GM21576 (cell line): ENCODE measurements around the gene FOXA3.
A peak's percentile ranks its signal among the peaks of the same experiment; 100 is the strongest.

Experiments used
- ATAC-seq: cut with Tn5 transposase; IDR thresholded peaks from one replicate; pipeline ENCODE4 v1.9.1; 2021; ENCODE audit warnings: mild to moderate bottlenecking, moderate library complexity; ENCODE audit not compliant: unreplicated experiment

FOXA3 gene

DNA sequence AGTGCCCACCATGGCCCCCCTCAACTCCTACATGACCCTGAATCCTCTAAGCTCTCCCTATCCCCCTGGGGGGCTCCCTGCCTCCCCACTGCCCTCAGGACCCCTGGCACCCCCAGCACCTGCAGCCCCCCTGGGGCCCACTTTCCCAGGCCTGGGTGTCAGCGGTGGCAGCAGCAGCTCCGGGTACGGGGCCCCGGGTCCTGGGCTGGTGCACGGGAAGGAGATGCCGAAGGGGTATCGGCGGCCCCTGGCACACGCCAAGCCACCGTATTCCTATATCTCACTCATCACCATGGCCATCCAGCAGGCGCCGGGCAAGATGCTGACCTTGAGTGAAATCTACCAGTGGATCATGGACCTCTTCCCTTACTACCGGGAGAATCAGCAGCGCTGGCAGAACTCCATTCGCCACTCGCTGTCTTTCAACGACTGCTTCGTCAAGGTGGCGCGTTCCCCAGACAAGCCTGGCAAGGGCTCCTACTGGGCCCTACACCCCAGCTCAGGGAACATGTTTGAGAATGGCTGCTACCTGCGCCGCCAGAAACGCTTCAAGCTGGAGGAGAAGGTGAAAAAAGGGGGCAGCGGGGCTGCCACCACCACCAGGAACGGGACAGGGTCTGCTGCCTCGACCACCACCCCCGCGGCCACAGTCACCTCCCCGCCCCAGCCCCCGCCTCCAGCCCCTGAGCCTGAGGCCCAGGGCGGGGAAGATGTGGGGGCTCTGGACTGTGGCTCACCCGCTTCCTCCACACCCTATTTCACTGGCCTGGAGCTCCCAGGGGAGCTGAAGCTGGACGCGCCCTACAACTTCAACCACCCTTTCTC, 8.2 kb downstream of the FOXA3 start:
- ATAC-seq = no peak

GRCh38 chr19:45873219-45873772, 9.2 kb downstream of the FOXA3 start:
- ATAC-seq = no peak

DNA sequence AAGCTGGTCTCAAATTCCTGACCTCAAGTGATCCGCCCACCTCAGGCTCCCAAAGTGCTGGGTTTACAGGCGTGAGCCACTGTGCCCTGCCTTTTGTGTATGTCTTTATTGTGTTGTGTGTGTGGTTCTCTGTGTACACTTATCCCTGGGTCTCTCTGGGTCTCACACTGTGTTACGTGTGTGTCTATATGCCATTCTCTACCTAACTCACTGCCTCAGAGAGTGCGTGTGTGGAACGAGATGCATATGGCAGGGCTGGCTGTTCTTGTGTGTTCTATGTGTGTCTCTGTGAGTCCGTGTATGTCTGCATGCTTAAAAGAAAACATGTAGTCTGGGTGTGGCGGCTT, 10.5 kb downstream of the FOXA3 start:
- ATAC-seq = no peak

- ATAC-seq = no peak
Measured at GRCh38 chr19:45876161-45876410, 12.0 kb downstream of the FOXA3 start.

GRCh38 chr19:45876411-45877197, 12.5 kb downstream of the FOXA3 start:
- no peak for ATAC-seq

DNA sequence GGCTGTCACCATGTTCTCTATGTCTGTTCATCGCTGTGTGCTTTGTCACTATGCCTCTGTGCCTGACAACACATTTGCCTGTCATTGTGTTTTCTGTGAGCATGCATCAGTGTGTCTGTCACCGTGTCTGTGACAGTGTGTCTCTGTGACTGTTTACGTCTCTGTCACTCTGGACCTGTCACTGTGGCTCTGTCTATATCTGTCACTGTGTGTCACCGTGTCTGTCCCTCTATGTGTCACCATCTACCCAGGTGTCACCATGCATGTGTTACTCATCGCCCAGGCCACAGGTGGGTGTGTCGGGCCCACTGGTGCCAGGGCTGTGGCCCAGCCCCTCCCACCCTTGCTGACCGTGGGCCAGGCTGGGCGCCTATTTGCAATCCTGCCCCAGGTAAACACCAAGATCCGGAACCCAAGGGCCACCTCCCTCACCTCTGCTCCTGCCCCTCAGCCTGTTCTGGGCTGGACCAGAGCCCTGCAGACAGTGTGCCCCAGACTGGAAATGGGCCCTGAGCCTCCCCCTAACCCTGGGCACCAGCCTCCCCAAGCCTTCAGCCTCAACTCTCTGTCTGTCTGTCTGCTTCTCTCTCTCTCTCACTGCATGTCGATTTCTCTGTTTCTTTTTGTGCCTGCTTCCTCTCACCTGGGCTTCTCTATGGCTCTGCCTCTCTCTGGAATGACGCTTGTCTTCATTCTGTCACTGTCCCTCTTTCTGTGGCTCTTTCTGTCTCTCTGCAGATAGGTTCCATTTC, 14.1 kb downstream of the FOXA3 start:
- ATAC-seq = no peak

DNA sequence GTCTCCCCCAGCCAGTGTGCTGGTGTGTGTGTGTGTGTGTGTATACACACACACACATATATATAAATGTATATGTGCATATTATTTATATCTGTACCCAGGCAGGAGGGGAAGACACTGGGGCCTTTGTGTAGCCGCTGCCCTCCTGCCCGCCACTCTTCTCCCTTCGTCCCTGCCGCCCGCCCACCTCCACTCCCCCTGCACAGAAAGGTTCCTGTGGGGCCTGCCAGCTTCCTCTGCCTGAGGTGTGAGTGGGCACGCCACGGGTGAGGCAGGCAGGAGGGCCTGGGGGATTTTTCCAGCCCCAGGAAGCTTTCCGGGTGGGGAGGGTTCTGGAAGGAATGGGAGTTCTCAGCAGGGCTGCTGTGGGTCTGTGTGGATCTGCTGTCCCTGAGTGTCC, 14.9 kb downstream of the FOXA3 start:
- ATAC-seq = no peak

DNA sequence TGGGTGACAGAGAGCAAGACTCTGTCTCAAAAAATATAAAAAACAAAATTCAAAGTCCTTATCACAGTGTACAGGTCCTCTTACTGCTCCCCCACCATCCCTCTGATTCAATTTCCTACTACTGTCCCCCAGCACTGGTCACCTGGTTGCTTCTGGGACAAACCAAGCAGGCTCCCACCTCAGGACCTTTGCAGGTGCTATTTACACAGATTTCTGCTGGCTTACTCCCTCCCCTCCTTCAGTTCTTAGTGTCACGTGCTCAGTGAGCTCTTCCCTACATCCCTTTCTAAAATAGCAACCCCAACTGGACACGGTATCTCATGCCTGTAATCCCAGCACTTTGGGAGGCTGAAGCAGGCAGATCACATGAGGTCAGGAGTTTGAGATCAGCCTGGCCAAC, 15.8 kb downstream of the FOXA3 start:
- no peak for ATAC-seq

DNA sequence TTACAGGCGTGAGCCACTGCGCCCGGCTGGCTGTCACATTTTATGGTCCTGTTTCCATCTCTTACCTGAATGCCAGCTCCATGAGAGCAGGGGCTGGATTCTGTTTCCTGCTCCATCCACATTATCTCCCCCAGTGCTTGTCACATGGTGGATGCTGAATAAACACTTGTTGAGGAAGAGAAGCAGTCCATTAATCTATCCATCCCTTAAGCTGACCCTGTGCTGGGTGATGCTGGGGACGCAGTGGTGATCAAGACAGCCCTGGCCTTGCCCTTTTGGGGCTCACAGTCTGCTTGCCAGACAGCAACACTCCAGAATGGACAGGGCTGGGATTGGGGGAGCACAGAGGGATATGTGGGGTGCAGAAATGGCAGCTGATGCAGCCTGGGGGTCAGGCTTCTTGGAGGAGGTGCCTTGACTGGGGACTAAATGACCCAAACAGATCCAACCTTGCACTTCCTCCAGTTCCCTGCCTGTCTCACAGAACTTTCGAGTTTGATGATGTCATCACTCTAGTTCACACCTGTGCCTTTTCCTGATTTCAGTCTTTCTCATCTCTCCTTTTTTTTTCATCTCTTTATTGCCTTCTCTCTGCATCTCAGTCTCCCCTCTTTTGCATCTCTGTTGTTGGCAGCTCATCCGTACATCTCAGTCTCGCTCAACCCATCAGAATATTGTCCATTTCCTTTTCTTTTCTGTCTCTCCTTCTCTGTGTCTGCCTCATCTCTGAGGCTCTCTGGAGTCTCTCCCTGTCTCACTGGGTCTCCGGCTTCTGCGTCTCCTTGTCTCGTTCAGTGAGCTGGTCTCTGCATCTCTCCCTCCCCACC, 17.2 kb downstream of the FOXA3 start:
- no peak for ATAC-seq

DNA sequence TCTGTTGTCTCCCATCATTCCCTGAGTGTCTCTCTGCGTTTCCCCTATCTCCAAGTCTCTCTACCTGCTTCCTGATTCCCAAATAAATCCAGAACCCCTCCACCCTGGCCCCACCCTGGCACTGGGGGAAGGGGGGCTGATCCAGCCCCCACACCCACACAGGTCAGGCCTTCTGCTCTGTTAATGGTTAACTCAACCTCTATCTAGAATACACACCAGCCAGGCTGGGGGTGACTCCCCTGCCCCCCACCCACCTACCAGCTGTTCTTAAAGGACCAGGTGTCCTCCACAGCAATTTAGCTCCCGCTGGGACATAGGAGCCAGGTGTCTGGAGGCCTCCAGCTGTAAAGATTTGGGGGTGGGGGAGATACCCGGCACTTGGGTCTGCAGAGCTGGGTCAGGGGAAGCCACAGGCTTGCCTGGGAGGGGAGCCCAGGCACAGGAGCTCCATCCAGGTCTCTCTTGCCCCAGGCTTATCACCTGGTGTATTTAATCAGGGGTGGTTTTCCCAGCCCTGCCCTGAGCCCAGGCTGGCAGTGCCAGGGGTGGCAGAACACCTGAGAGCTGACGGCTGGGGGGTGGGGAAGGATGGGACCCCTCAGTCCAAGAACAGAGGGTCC, 17.9 kb downstream of the FOXA3 start:
- ATAC-seq = no peak

GRCh38 chr19:45882652-45883585, 18.8 kb downstream of the FOXA3 start:
- peak; percentile 26 for ATAC-seq

DNA sequence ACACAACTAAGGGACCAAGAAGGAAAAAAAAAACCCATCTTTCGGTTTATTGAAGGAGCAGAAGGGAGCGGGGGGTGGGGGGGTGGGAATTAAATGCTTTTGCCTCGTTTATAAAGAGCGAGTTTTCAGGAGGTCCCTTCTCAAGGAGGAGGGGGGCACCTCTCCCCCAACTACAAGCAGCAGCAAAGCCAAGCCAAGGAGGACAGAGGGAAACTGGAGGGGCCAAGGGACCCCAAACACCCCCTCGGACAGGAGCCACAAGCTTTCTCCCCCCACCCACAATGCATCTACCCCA, 19.4 kb downstream of the FOXA3 start:
- ATAC-seq = no peak

GRCh38 chr19:45883881-45884681, 20.0 kb downstream of the FOXA3 start:
- ATAC-seq = no peak

GRCh38 chr19:45884682-45885555, 20.8 kb downstream of the FOXA3 start:
- peak; percentile 6 for ATAC-seq

GRCh38 chr19:45885556-45886426, 21.7 kb downstream of the FOXA3 start, which contains the start of gene IRF2BP1:
IRF2BP1 (minus strand) TSS chr19:45886141; CDS start chr19:45885774, 367 bp downstream.
- peak; percentile 45 for ATAC-seq

GRCh38 chr19:45886427-45887199, 22.5 kb downstream of the FOXA3 start:
- peak; percentile 42 for ATAC-seq
